HG02943 (cell line): ENCODE data around the gene SLC35G6.

Experiments used
- ATAC-seq: cut with Tn5 transposase; IDR thresholded peaks from one replicate; pipeline ENCODE4 v1.9.1; 2021; ENCODE audit warnings: mild to moderate bottlenecking, low read depth, moderate library complexity; ENCODE audit not compliant: unreplicated experiment

SLC35G6 gene

GRCh38 chr17:7499161-7499560 is 17.9 kb downstream of the SLC35G6 start:
- no peak for ATAC-seq

DNA sequence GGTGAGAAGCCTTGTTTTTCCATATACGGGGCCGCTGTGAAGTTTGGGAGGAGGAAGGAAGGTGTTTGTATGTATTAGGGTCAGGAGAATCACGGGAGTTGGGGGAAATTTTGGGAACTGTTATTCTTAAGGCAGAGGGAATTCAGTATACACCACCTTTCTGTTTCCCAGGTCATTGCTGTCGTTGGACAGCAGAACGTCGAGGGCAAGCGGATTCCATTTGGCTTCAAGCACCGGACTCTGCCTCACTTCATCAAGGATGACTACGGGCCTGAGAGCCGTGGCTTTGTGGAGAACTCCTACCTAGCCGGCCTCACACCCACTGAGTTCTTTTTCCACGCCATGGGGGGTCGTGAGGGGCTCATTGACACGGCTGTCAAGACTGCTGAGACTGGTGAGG is 20.5 kb downstream of the SLC35G6 start:
- no peak for ATAC-seq

- no peak for ATAC-seq
These were observed 21.1 kb downstream of the SLC35G6 start for GRCh38 chr17:7502171-7502847.

DNA sequence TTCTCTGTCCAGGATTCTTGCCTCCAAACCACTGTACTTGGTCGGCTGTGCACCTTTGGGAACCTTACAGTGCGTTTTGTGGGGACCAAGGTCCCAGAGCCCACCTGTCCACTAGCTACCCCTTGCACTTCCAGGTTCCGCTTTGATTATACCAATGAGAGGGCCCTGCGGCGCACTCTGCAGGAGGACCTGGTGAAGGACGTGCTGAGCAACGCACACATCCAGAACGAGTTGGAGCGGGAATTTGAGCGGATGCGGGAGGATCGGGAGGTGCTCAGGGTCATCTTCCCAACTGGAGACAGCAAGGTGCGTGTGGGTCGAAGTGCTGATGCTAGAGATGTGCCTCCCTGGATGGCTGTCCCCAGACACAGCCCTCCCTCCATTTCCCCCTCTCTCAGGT is 21.7 kb downstream of the SLC35G6 start:
- ATAC-seq, result no peak

DNA sequence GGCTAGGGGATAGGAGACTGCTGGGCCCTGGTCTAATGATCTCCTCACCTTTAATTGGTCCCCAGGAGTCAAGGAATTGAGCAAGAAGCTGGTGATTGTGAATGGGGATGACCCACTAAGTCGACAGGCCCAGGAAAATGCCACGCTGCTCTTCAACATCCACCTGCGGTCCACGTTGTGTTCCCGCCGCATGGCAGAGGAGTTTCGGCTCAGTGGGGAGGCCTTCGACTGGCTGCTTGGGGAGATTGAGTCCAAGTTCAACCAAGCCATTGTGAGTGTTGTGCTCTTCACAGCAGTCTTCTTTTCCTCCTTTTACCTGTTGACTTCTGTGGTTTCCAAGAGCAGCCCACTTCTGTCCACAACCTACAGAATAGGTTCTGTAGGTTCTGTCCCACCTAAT is 22.3 kb downstream of the SLC35G6 start:
- no peak for ATAC-seq

DNA sequence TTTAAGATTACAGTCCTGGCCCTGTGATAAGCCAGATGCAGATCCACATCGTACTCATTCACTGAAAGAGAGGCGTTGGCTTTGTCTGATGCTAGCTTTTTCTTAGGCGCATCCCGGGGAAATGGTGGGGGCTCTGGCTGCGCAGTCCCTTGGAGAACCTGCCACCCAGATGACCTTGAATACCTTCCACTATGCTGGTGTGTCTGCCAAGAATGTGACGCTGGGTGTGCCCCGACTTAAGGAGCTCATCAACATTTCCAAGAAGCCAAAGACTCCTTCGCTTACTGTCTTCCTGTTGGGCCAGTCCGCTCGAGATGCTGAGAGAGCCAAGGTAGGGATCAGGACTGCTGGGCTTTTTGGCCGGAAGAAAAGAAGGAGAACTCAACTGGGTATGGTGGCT is 26.9 kb downstream of the SLC35G6 start:
- no peak for ATAC-seq

DNA sequence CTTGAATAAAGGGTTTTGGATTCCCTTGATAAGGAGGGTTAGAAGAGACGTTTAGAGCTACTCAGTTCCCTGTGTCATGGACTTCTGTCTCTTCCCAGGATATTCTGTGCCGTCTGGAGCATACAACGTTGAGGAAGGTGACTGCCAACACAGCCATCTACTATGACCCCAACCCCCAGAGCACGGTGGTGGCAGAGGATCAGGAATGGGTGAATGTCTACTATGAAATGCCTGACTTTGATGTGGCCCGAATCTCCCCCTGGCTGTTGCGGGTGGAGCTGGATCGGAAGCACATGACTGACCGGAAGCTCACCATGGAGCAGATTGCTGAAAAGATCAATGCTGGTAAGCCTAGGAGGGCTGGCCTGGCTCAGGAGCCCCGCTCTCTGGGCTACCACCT is 27.6 kb downstream of the SLC35G6 start:
- ATAC-seq, result no peak

- no peak for ATAC-seq
These were observed 28.7 kb downstream of the SLC35G6 start for GRCh38 chr17:7509937-7510336.

DNA sequence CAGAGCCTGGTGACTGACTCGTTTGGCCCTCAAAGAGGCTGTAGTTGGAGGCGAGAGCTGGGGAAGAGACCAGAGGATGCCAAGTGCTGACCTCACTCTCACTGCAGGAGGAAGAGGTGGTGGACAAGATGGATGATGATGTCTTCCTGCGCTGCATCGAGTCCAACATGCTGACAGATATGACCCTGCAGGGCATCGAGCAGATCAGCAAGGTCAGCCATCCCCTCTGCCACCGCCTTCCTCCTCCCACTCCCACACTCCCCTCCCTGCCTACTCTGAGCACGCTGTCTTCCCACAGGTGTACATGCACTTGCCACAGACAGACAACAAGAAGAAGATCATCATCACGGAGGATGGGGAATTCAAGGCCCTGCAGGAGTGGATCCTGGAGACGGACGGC is 29.9 kb downstream of the SLC35G6 start:
- no peak for ATAC-seq

GRCh38 chr17:7512105-7512504 is 30.9 kb downstream of the SLC35G6 start:
- ATAC-seq, result no peak

GRCh38 chr17:7512824-7513540 is 31.7 kb downstream of the SLC35G6 start:
- ATAC-seq, result no peak

DNA sequence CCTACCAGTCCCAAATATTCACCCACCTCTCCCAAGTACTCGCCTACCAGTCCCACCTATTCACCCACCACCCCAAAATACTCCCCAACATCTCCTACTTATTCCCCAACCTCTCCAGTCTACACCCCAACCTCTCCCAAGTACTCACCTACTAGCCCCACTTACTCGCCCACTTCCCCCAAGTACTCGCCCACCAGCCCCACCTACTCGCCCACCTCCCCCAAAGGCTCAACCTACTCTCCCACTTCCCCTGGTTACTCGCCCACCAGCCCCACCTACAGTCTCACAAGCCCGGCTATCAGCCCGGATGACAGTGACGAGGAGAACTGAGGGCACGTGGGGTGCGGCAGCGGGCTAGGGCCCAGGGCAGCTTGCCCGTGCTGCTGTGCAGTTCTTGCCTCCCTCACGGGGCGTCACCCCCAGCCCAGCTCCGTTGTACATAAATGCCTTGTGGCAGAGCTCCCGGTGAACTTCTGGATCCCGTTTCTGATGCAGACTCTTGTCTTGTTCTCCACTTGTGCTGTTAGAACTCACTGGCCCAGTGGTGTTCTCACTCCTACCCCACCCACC is 32.7 kb downstream of the SLC35G6 start:
- ATAC-seq, result no peak

DNA sequence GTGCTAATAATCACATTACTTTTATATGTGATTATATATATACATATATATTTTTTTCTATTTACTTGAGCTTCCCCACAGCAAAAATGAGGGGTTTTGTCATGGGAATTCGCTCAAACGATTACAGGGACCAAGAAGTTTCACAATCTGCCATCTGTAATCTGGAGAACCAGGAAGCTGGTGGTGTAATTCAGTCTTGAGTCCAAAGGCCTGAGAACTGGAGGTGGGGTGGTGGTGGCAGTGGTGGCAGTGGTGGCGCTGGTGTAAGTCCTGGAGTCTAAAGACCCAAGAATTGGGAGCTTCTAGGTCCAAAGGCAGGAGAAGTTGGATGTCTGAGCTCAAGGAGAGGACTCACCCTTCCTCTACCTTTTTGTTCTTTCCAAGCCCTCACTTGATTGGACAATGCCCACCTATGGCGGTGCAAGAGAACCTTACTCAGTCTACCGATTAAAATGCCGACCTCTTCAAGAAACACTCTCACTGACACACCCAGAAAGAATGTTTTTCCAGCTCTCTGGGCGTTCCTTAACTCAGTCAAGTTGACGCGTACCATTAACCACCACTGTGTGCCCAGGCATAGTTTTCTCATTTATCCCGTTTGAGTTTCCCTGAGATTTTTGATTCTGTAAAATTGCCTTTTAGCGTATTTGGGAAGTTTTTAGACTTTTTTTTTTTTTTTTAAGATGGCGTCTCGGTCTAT is 34.8 kb downstream of the SLC35G6 start:
- no peak for ATAC-seq

- no peak for ATAC-seq
These were observed 41.8 kb downstream of the SLC35G6 start for GRCh38 chr17:7523033-7523432.

DNA sequence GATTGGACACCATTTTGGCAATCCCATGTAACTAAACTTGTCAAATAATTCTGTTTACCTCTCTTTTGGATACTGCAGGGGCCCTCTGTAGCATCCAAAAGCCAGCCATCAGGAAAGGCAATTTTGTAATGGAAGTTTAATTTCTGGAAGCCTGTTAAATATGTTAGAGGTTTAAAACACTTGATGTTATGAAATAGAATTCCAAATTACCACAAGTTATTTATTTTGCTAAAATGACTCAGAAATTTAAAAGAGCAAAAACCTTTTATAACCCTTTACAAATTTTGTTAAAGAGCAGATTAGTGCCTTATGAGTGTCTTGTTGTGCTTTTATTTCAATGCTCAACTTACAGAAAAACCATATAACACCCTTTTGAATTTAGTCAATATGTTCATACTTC is 47.6 kb downstream of the SLC35G6 start:
- ATAC-seq, result no peak

GRCh38 chr17:7530023-7530900 is 49.0 kb downstream of the SLC35G6 start:
- ATAC-seq, result no peak
